Colonic mucosa (tissue), 4 donors: ENCODE data around the gene C12orf43. TPM values are rescaled to one million over a fixed set of nuclear protein-coding genes. Genes with fewer than 3 reads are reported as not detected.

Experiments
- DNase-seq: peaks from one replicate; pipeline ENCODE4 v3.0.0-alpha.2; 2020
- H3K27ac ChIP-seq: fragments of 200-600 bp; one replicate; pipeline ENCODE4 v1.8.0; 2021
- H3K27me3 ChIP-seq: fragments of 200-600 bp; one replicate; pipeline ENCODE4 v1.8.0; 2021
- H3K36me3 ChIP-seq: fragments of 200-600 bp; one replicate; pipeline ENCODE4 v1.8.0; 2021
- H3K4me1 ChIP-seq: fragments of 200-600 bp; one replicate; pipeline ENCODE4 v1.8.0; 2021; ENCODE audit warnings: mild to moderate bottlenecking
- H3K4me3 ChIP-seq: fragments of 200-600 bp; one replicate; pipeline ENCODE4 v1.8.0; 2021
- H3K9ac ChIP-seq, 2 donors: one replicate each; pipeline ENCODE4 v1.7.0; 2013; ENCODE audit warnings: control low read depth in 2 of 2, low read depth in 2 of 2, low read length in 2 of 2
- H3K9me3 ChIP-seq: fragments of 200-600 bp; one replicate; pipeline ENCODE4 v1.8.0; 2021
- intact Hi-C: fragments of 100-400 bp; cut with DNase I; formaldehyde crosslinking; loops from one replicate; pipeline ENCODE4 v1.14.1; 2022
- total RNA-seq, 2 donors: library from RNA; stranded (reverse); fragmentation: NEBNext Ultra II Directional in 1 of 2; extraction: Animal tissue kit (Norgen Biotek cat#: 25700) in 1 of 2; gene quantifications; one replicate each; pipeline ENCODE4 v1.2.1, GENCODE V29; 2021
- TF ChIP-seq, protein P1 (sequence below): fragments of 200-600 bp; IDR thresholded peaks from one replicate; pipeline ENCODE4 v1.8.0; 2022; ENCODE audit warnings: antibody characterized with exemption, mild to moderate bottlenecking
- donor health status: healthy.
- donor health status: DM: no; HTN: no; CAD: no.
- donor health status: DM: no; HTN: no; CAD: no.

C12orf43 gene
- total RNA-seq, 2 donors from 2014 or later: 10.6 to 18.3 TPM

- no peaks in the 10 kb centered on the region for H3K9me3 ChIP-seq
Measured at GRCh38 chr12:120956579-120957300, 59.5 kb downstream of the C12orf43 start.

GRCh38 chr12:120955232-120955631 is 61.1 kb downstream of the C12orf43 start:
- Histone ChIP-seq H3K4me1 (peaks cover 5% of the 10 kb centered on the region), H3K36me3 (no peaks in the 10 kb centered on the region), H3K27me3 (no peaks in the 10 kb centered on the region), H3K9me3 (no peaks in the 10 kb centered on the region), H3K27ac (no peak overlapping the region), H3K9ac (no peak overlapping the region), H3K4me3 (no peak overlapping the region)
- DNase-seq: no peak
- TF ChIP-seq, protein P1, sequence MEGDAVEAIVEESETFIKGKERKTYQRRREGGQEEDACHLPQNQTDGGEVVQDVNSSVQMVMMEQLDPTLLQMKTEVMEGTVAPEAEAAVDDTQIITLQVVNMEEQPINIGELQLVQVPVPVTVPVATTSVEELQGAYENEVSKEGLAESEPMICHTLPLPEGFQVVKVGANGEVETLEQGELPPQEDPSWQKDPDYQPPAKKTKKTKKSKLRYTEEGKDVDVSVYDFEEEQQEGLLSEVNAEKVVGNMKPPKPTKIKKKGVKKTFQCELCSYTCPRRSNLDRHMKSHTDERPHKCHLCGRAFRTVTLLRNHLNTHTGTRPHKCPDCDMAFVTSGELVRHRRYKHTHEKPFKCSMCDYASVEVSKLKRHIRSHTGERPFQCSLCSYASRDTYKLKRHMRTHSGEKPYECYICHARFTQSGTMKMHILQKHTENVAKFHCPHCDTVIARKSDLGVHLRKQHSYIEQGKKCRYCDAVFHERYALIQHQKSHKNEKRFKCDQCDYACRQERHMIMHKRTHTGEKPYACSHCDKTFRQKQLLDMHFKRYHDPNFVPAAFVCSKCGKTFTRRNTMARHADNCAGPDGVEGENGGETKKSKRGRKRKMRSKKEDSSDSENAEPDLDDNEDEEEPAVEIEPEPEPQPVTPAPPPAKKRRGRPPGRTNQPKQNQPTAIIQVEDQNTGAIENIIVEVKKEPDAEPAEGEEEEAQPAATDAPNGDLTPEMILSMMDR: no peak
- intact Hi-C loops: no loop called here

More at GRCh38 chr12:120956579-120957300, 59.5 kb downstream of the C12orf43 start:
- H3K4me3 ChIP-seq: no peak overlapping the region
- peak overlapping the region; percentile 78 for H3K27ac ChIP-seq
- no peaks in the 10 kb centered on the region for H3K27me3 ChIP-seq
- TF ChIP-seq, protein P1: no peak
- intact Hi-C loops: no loop called here
- peak overlapping the region in 1 of 2 donors; percentile 62 for H3K9ac ChIP-seq
- DNase-seq: peak; percentile 83
- no peaks in the 10 kb centered on the region for H3K36me3 ChIP-seq
- H3K4me1 ChIP-seq: peaks cover 5% of the 10 kb centered on the region

DNA sequence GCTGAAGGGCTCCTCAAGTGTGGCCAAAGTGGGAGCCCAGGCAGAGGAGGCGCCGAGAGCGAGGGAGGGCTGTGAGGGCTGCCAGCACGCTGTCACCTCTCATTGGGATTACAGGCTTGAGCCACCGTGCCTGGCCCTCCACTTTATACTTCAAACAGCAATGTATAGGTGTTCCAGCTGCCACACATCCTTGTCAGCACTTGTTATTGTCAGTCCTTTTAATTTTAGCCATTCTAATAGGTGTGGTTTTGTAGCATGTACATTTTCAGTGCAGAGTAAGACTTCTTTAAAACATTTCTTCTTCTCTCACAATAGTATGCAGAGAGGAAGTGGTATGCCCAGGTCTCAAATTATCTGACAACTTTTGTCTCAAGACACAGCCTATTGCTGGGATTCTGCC is 65.5 kb downstream of the C12orf43 start:
- Histone ChIP-seq H3K9me3 (no peaks in the 10 kb centered on the region), H3K36me3 (no peaks in the 10 kb centered on the region), H3K27me3 (no peaks in the 10 kb centered on the region), H3K4me3 (no peak overlapping the region), H3K9ac (no peak overlapping the region), H3K4me1 (no peaks in the 10 kb centered on the region), H3K27ac (no peak overlapping the region)
- intact Hi-C loops: no loop called here
- TF ChIP-seq, protein P1: no peak
- DNase-seq: no peak

Other genes starting within 250 kb of the C12orf43 start
- 10 to 100 TPM; 44.7 to 55.2 TPM for gene SPPL3, start 112.1 kb downstream of the C12orf43 start, total RNA-seq
- gene HNF1A, start 37.9 kb downstream of the C12orf43 start, total RNA-seq: 10 to 100 TPM; 18.0 to 24.7 TPM
- 1 to 10 TPM; 5.2 to 7.0 TPM for gene OASL, start 22.8 kb upstream of the C12orf43 start, total RNA-seq
- 1 to 10 TPM in 1 of 2 donors, under 1 TPM in 1; 0.62 to 1.7 TPM for gene P2RX7, start 116.4 kb upstream of the C12orf43 start, total RNA-seq
- gene P2RX4, start 193.6 kb upstream of the C12orf43 start, total RNA-seq: 100 to 1,000 TPM in 1 of 2 donors, 10 to 100 TPM in 1; 82.2 to 123 TPM